Muscle layer of colon (tissue), 2 donors: ENCODE results near the gene THEM4.

Experiments used
- H3K27ac ChIP-seq: one replicate; pipeline ENCODE4 v1.7.0; 2013; ENCODE audit warnings: low read depth, mild to moderate bottlenecking, low read length, moderate library complexity
- H3K27me3 ChIP-seq, 2 donors: one replicate each; pipeline ENCODE4 v1.7.0; 2013; ENCODE audit warnings: low read length in 2 of 2, mild to moderate bottlenecking in 2 of 2; ENCODE audit not compliant: insufficient read depth in 2 of 2, control insufficient read depth in 1 of 2
- H3K36me3 ChIP-seq: one replicate; pipeline ENCODE4 v1.7.0; 2013; ENCODE audit warnings: mild to moderate bottlenecking, low read length; ENCODE audit not compliant: insufficient read depth
- H3K4me1 ChIP-seq: one replicate; pipeline ENCODE4 v1.7.0; 2013; ENCODE audit warnings: mild to moderate bottlenecking, low read length; ENCODE audit not compliant: insufficient read depth
- H3K4me3 ChIP-seq, 2 donors: one replicate each; pipeline ENCODE4 v1.7.0; 2013; ENCODE audit warnings: low read length in 2 of 2, low read depth in 1 of 2, mild to moderate bottlenecking in 1 of 2, moderate library complexity in 1 of 2
- H3K9ac ChIP-seq: one replicate; pipeline ENCODE4 v1.7.0; 2013; ENCODE audit warnings: low read length
- H3K9me3 ChIP-seq: one replicate; pipeline ENCODE4 v1.7.0; 2013; ENCODE audit warnings: mild to moderate bottlenecking, low read length
- donor health status: abdominal sarcoma.
- donor health status: Adenocarcinoma of cecum.

Gene THEM4

GRCh38 chr1:151944126-151944856 is 35.0 kb upstream of the THEM4 start:
- Histone ChIP-seq H3K9ac (no peak overlapping the region), H3K4me3 (no peak overlapping the region), H3K27ac (peak overlapping the region; percentile 15), H3K4me1 (peaks cover 50% of the 10 kb centered on the region), H3K27me3 (no peaks in the 10 kb centered on the region), H3K9me3 (no peaks in the 10 kb centered on the region), H3K36me3 (no peaks in the 10 kb centered on the region)

GRCh38 chr1:151943591-151943990 is 34.3 kb upstream of the THEM4 start:
- Histone ChIP-seq H3K27me3 (no peaks in the 10 kb centered on the region), H3K9ac (no peak overlapping the region), H3K27ac (no peak overlapping the region), H3K4me3 (no peak overlapping the region), H3K4me1 (peaks cover 50% of the 10 kb centered on the region), H3K9me3 (no peaks in the 10 kb centered on the region), H3K36me3 (no peaks in the 10 kb centered on the region)

- H3K9ac ChIP-seq, result no peak overlapping the region
- no peak overlapping the region for H3K27ac ChIP-seq
- peaks cover 50% of the 10 kb centered on the region for H3K4me1 ChIP-seq
- H3K36me3 ChIP-seq, result no peaks in the 10 kb centered on the region
- H3K4me3 ChIP-seq, result no peak overlapping the region
- H3K27me3 ChIP-seq, result no peaks in the 10 kb centered on the region
- no peaks in the 10 kb centered on the region for H3K9me3 ChIP-seq
Measured at GRCh38 chr1:151942882-151943281, 33.6 kb upstream of the THEM4 start.

GRCh38 chr1:151940541-151940940 is 31.2 kb upstream of the THEM4 start:
- Histone ChIP-seq H3K9me3 (no peaks in the 10 kb centered on the region), H3K4me1 (peaks cover 38% of the 10 kb centered on the region), H3K36me3 (no peaks in the 10 kb centered on the region), H3K9ac (no peak overlapping the region), H3K27me3 (no peaks in the 10 kb centered on the region), H3K27ac (no peak overlapping the region), H3K4me3 (no peak overlapping the region)

GRCh38 chr1:151939779-151940178 is 30.5 kb upstream of the THEM4 start:
- no peak overlapping the region for H3K27ac ChIP-seq
- no peak overlapping the region for H3K4me3 ChIP-seq
- no peak overlapping the region for H3K9ac ChIP-seq
- no peaks in the 10 kb centered on the region for H3K27me3 ChIP-seq
- no peaks in the 10 kb centered on the region for H3K36me3 ChIP-seq
- H3K9me3 ChIP-seq, result no peaks in the 10 kb centered on the region
- peaks cover 30% of the 10 kb centered on the region for H3K4me1 ChIP-seq

GRCh38 chr1:151939141-151939540 is 29.8 kb upstream of the THEM4 start:
- H3K36me3 ChIP-seq, result no peaks in the 10 kb centered on the region
- no peaks in the 10 kb centered on the region for H3K27me3 ChIP-seq
- H3K9ac ChIP-seq, result no peak overlapping the region
- H3K27ac ChIP-seq, result no peak overlapping the region
- H3K4me1 ChIP-seq, result peaks cover 24% of the 10 kb centered on the region
- H3K9me3 ChIP-seq, result no peaks in the 10 kb centered on the region
- H3K4me3 ChIP-seq, result no peak overlapping the region

GRCh38 chr1:151936653-151937052 is 27.3 kb upstream of the THEM4 start:
- H3K27me3 ChIP-seq, result no peaks in the 10 kb centered on the region
- no peak overlapping the region for H3K9ac ChIP-seq
- H3K36me3 ChIP-seq, result no peaks in the 10 kb centered on the region
- peaks cover 15% of the 10 kb centered on the region for H3K4me1 ChIP-seq
- H3K4me3 ChIP-seq, result no peak overlapping the region
- no peak overlapping the region for H3K27ac ChIP-seq
- no peaks in the 10 kb centered on the region for H3K9me3 ChIP-seq

GRCh38 chr1:151935894-151936602 is 26.7 kb upstream of the THEM4 start:
- no peaks in the 10 kb centered on the region for H3K36me3 ChIP-seq

GRCh38 chr1:151935154-151935553 is 25.8 kb upstream of the THEM4 start:
- H3K9me3 ChIP-seq, result no peaks in the 10 kb centered on the region
- H3K36me3 ChIP-seq, result no peaks in the 10 kb centered on the region
- no peaks in the 10 kb centered on the region for H3K27me3 ChIP-seq
- no peak overlapping the region for H3K27ac ChIP-seq
- H3K4me1 ChIP-seq, result peaks cover under 1% of the 10 kb centered on the region
- H3K4me3 ChIP-seq, result no peak overlapping the region
- H3K9ac ChIP-seq, result no peak overlapping the region

More at GRCh38 chr1:151935894-151936602, 26.7 kb upstream of the THEM4 start:
- Histone ChIP-seq H3K9me3 (no peaks in the 10 kb centered on the region), H3K27me3 (no peaks in the 10 kb centered on the region), H3K4me1 (peaks cover 9% of the 10 kb centered on the region), H3K27ac (no peak overlapping the region), H3K9ac (no peak overlapping the region), H3K4me3 (no peak overlapping the region)

GRCh38 chr1:151934048-151934493 is 24.8 kb upstream of the THEM4 start:
- H3K9me3 ChIP-seq, result no peaks in the 10 kb centered on the region
- H3K27me3 ChIP-seq, result no peaks in the 10 kb centered on the region
- H3K36me3 ChIP-seq, result no peaks in the 10 kb centered on the region
- H3K27ac ChIP-seq, result no peak overlapping the region
- H3K4me1 ChIP-seq, result no peaks in the 10 kb centered on the region
- no peak overlapping the region for H3K4me3 ChIP-seq
- H3K9ac ChIP-seq, result no peak overlapping the region

- Histone ChIP-seq H3K9ac (no peak overlapping the region), H3K27ac (no peak overlapping the region), H3K36me3 (no peaks in the 10 kb centered on the region), H3K4me3 (no peak overlapping the region), H3K4me1 (no peaks in the 10 kb centered on the region), H3K9me3 (no peaks in the 10 kb centered on the region), H3K27me3 (no peaks in the 10 kb centered on the region)
Measured at GRCh38 chr1:151924691-151925587, 15.6 kb upstream of the THEM4 start.
